EH (cell line): ENCODE results near the gene DYRK3.
"Not testable (repeated sequence)": the region's sequence is repeated elsewhere in the genome, so short reads cannot be mapped to it uniquely, and the experiment has no call there.

Experiments used
- DNase-seq: peaks from one replicate; pipeline ENCODE4 v3.0.0-alpha.2; 2015; ENCODE audit warnings: low read depth

DYRK3 gene

DNA sequence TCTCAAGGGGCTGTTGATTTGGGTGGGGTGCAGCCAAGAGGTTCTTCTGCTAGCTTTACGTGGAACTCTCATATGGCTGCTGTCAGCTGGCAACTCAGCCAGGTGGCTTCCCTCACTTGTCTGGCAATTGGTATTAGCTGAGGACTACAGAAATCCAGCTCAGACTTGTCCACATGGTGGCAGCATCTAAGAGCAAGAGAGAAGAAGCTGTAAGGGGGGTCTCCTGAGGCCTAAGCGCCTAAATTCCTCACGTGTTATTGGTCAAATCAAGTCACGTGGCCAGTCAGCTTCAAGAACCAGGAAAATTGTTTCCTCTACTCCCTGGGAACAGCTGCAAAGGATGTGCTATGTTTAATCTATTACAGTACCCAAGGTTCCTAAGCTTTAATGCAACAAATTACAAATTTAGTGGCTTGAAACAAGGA, 4.2 kb upstream of the DYRK3 start:
- peak; percentile 86 for DNase-seq

DNA sequence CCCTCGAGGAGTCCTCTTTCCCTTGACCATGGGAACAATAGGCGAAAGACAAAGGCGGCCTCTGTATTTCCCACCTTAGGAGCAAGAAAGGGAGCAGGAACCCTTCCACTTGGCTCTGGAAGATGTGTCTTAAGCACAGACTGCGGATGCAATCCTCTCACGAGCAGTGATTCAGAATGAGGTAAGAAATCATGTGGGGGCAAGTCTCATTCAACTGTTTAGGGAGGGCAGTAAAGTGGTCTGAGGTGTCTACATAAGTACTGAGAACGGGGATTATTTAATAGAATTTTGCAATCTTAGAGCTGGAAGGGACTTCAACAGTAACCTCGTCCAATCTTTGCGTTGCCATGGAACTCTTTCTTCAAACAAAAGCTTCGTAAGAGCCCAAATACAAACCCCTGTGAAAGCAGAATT, 1.6 kb upstream of the DYRK3 start:
- DNase-seq = peak; percentile 78

DNA sequence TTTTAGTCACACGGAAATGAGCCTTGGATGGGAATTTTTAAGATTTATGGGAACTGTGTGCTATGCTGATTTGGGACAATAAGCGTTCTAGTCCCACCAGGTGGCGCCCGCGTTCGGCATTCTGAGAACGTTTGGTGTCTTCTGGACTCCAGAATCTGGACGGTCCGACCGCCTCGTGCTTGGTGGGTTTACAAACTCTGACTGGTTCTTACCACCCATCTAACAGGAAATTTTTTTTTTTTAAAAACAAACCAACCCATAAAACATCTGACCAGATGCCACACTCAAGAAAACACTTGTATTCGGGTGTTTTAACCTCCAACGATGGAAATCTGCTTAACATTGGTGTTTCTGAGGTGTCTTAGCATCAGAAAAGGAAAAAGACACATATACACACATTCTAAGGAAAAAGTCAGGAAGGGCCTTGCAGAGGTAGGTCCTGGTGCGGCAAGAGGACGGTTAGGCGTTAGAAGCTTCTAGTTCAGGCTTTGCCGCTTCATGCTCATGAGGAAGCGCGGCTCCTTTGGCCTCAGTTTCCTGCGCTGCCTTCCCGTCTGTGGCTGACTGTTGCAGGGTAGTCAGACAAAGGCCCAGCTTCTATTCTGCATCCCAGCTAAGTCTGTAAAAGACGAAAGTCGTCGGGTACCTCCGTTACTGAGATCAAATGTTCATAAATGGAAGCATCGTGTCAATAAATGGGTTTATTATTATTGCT, 814 bp upstream of the DYRK3 start:
- DNase-seq = peak; percentile 91

DNA sequence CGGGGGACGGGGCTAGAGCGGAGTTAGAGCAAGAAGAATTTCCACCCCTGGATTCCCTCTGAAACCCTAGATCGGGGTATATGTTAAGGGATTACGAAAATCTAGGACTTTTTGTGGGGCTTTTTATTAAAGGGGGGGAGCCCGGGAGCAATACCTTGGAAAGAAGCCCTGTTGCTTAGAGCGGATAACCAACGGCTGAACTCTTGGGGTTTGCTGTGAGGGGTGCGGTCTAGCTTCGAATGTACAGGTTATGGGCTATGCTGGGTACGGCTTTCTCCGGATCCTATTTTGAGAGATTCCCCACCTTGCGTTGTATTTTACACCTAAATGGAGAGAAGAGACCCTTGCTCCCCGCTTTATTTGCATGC, 626 bp downstream of the DYRK3 start:
- DNase-seq = peak; percentile 20

DNA sequence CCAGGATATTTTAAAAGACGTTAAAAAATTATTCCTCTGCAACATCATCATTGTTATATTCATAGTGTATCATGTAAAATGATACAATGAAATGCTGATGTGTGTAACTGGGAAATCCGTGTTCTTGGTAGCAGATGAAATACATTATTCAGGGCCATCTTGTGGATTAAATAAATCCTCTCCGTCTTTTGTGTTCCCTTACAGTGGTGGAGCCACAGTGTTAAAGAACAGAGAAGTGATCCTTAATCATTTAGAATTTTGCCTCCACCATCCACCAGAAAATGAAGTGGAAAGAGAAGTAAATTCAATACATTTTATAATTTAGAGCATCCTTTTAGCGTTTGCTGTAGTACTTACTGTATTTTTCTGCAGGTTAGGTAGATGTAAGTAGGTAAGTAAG, 1.3 kb downstream of the DYRK3 start:
- DNase-seq = peak; percentile 9

DNA sequence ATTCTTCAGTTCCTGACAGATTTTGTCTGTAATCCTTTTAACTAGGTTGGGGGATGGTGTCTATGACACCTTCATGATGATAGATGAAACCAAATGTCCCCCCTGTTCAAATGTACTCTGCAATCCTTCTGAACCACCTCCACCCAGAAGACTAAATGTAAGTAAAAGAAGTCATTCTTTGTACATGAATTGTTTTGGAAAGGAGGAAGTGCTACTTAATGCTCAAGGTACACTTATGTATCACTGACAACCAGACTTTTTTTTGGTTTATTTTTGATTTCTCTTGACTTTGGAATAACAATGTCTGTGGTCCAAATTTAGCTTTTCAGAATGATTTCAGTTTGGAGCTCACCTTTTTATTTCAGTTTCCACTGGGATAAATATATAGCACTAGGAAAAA, 2.3 kb downstream of the DYRK3 start:
- no peak for DNase-seq

DNA sequence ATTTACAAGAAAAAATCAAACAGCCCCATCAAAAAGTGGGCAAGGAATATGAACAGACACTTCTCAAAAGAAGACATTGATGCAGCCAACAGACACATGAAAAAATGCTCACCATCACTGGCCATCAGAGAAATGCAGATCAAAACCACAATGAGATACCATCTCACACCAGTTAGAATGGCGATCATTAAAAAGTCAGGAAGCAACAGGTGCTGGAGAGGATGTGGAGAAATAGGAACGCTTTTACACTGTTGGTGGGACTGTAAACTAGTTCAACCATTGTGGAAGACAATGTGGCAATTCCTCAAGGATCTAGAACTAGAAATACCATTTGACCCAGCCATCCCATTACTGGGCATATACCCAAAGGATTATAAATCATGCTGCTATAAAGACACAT, 6.7 kb downstream of the DYRK3 start:
- not testable (repeated sequence) for DNase-seq

DNA sequence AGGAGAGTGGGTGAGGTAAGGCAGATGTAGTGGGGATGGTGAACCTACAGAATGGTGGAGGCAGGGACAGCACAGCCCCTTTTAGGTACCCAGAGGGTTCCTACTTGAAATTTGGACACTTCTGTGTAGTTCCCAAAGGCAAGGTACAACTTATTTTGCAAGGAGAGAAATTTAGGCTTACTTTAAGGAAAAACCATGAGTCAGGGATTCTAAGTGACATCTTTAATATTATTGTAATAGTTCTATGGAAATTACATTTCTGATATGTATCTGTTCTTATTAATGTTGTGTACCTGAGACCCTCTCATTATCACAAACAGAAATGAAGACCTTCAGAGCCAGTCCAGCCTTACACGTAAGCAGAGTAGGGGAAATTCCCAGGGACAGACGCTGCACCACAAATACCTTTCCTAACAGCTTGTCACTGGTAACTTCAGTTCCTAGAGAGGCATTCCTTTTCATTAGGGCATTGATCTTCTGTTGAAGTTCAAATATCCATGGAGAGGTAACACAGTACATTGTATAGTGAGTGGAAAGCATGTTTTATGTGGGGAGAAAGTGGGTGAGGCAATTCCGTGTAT, 7.9 kb downstream of the DYRK3 start:
- no peak for DNase-seq

DNA sequence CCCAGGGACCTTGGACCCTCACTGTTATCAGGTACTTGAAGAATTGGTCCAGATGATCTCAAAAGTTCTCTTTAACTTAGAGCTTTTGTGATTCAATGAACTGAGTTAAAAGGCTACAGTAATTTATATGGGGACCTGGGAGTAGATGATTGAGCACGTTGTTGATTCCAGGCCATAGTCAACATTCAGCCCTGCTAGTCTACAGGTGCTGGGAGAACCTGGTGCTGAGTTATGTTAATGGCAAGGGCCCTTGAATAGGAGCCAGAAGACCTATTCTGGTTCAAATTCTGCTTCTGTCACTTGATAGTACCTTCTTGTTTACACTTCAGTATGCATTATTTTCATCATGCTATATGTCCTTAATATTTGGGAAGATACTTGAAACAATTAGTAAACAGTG, 11.2 kb downstream of the DYRK3 start:
- DNase-seq = no peak

DNA sequence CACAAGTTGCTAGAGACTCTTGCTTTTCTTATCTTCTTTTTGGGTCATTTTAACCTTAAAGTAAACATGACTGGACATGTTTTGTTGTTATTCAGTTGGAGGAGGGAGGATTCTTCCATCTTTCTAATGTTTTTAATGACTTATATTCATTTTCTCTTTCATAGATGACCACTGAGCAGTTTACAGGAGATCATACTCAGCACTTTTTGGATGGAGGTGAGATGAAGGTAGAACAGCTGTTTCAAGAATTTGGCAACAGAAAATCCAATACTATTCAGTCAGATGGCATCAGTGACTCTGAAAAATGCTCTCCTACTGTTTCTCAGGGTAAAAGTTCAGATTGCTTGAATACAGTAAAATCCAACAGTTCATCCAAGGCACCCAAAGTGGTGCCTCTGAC, 11.9 kb downstream of the DYRK3 start:
- no peak for DNase-seq

DNA sequence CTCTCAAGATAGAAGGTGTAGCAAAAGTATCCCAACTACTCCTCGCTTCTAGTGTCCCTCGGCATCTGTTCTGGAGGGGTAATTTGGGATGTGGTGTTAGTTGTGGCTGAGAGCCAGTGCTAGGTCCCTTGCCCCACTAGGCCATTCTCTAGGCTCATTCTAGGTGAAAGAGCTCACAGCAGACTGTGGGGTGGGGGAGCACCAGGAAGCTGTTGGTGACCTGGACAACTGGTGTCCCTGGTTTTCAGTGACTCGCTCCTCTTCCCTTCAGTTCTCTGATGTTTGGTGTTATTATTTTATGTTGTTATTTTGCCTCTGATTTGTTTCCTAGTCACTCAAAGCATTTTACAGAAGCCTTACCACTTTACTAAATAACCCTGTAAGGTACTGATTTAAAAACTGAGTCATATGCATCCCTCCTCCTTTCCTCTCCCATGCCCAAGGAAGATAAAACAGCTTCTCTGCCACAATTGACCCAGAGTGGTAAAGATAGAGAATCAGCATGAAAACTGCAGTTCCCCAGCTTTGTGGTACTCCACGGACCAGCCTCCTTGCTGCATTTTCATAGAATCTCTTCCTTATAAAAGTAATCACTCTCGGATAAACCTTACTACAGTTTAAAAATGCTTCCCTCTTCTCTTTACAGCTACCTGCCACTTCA, 14.1 kb downstream of the DYRK3 start:
- no peak for DNase-seq

DNA sequence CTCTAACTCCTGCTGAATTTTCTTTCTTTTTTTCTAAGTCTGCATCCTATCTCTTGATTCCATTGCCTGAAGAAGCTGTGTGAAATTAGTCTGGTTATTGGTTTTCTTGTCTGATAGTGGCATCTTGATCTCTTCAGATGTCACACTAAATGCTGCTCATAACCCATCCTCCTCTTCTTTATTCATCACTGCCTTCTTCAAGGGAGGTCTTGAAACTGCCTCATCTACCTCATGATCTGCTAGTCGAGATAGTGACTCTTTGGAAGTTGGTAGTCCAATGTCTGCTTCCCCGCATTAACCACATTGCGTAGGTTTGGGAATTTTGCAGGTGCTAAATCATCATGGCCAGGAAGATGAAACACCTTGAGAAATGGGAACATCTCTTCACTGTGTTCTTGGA, 15.7 kb downstream of the DYRK3 start:
- DNase-seq = no peak

DNA sequence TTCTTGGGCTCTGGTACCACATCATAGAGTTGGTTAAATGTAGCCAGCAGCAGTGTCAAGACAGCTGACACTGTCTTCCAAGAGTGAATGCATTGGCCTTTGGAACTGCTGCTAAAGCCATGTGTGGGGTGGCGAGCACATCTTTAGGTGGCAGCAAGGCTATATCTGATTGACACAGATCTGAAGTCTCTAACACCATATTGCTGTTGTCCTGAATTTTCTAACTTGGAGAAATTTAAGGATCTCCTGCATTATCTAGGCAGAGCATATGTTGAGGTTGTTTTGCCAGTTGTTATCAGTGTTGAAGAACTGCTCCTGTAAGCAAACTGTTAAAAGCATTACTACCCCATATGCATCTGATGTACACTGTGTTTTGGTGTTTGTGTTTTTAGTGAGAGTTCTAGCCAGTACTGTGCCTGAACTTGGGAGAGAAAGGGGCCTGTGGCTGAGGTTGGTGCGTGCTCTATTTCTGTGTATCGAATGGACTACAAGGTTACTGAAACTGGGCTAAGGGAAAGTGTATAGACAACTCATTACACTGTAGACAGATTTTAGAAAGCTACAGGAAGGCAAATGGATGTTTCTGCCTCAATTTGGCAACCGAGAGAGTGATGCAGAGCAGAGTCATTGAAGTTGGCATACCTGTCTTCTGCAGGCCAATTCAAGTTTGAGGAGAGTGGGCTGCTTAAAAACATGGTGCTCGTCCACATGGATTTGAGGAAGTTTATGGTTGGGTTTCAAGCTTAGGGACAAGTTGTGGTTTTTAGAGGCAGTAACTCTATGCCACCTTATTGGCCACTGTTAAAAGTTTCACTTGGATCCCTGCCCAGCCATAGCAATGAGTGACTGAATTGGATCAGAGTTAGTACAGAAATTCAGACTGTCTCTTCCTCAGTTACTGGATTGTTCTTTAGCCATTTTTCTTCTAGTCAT, 16.9 kb downstream of the DYRK3 start:
- DNase-seq = peak; percentile 45

DNA sequence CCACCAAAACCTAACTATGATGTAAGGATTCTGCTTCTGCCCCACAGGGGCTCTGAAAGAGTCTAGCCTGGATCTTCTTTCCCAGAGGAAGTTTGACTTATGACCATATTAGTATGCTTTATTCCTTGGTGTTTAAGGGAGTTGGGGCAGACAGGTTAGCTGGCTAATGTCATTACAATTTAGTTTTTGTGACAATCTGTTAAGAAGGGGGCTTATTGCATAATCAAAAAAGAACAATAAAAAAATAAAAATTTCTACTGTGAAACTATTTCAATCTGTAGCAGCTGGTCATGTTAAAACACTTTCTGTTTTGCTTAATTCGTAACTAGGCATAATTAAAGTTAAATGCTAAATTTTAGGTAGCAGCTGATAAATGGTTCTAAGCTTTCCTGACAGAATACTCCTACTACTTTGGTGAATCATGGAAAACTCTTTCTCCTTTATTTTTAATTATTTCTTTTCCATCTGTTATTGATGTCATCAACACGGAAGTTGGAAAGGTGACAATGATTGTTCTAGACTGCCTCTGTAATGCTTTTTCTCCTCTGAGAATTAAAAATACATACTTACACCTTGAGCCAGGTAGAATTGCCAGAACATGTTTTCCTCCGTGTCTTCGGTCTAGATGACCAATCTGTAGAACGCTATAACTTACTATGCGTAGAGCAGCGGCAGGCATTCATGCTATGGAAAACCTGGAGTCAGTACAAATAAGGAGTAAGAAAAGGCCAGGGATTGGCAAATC, 18.6 kb downstream of the DYRK3 start:
- no peak for DNase-seq

DNA sequence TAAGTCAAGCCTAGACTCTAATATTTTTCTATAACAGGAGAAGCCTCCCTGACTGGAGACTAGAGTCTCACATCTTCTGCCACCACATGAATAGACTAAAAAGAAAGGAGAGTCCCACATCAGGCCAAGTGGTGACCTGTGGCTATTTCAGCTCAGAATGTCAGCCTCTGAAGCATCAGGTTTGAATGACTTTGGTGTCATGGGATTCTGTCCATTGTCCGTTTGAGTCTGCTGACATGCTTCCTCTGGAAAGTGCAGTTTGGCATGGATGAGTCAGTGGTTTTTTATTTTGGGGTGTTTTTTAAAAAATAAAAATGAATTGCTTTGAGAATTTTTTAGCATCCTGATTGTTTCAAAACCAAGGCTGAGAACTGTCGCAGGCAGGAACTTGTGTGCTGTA, 19.5 kb downstream of the DYRK3 start:
- DNase-seq = no peak

DNA sequence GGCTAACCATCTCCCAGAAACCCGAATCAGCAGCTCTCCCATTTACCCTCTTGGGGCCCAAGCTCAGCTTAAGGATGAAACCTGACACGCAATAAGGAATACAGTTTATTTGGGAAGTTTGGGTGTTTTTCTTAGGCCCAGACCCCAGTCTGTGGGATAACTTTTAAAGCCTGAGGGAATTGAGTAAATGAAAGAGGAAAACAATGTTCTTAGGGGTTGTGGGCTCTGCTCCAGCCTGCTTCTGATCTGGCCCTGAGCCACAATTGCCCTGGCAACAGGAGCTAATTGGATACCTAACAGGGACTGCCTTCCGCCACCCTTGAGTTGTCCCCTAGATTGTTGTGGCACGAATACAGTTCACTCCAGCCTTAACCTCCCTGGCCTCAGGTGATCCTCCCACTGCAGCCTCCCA, 20.1 kb downstream of the DYRK3 start:
- no peak for DNase-seq

DNA sequence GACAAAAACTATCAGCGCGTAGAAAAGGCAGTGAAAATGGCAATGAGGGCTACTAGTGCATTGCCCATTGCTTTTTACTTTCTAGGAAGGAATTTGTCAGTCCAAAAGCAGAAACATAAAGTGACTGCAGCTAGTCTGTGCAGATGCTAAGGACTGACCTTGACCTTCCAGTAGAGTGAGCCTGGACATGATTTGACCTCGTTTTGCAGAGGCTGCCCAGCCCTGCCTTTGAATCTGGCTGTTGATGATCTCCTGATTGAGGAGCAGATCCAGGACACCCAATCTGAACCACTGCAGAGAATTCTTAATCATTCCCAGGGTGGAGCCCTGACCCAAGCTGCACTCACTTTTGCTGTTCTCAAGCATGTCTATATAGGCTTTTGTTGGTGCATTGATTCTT, 21.6 kb downstream of the DYRK3 start:
- no peak for DNase-seq

DNA sequence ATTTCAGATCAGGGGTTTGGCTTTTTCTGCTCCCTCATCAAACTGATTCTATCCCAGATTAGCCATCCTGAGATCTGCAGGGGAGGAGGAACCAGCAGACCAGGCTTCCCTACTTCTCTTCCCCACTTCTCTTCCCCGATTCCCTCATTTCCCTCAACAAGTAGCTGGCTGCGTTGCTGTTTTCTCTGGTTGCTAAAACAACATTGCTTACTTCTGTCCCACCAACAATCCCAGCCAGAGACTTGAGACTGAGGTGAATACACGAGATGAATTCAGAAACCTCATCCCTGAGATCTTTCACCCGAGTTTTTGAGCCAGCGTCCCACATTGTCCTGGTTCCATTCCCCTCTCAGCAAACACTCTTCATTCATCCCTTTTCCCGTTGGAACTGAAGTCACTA, 22.4 kb downstream of the DYRK3 start:
- no peak for DNase-seq

DNA sequence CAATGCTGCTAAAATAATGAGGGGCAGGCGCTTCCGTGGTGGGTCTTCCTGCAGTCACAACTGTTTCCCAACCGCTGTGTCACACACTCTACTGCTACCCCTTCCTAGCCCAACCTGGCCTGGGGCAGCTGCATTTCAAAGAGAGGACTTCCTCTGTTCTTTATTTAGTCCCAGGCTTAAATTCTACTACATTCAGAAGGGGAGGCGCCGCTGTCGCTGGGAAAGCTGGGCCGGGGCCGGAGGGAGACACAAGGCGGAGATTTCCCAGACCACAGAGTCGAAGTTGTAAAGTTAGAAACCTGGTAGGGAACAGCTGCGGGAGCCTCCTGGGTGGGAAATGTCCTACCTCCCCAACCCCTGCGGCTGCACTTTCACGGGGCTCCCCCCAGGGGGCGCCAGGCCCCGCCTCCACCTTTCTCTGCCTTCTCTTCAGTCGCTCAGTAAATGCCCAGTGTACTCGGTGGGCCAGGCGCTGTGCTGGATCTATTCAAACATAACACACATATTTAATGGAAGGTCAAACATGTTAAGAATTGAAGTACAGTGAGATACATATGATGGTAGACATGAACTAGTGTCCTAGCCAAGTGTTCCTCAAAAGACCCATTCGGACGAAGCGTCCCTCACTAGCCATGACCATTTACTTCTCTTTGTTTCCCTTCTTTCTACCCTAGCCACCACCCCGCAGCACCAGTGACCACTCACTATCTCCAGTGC, 23.1 kb downstream of the DYRK3 start:
- DNase-seq = peak; percentile 33

DNA sequence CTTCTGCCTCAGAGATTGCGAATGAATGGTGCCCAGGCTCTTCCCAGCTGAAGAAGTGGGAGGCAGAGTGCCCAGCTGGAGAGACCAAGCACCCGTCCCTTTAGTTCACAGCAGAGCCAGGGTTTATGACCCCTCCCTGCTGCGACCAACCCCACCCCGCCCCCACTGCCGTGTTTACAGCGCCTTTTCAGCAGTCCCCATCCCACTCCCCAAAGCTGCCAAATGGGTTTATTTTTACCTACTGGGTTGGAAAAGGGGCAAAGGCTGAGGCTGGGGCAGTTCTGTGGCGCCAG, 23.6 kb downstream of the DYRK3 start:
- no peak for DNase-seq

DNA sequence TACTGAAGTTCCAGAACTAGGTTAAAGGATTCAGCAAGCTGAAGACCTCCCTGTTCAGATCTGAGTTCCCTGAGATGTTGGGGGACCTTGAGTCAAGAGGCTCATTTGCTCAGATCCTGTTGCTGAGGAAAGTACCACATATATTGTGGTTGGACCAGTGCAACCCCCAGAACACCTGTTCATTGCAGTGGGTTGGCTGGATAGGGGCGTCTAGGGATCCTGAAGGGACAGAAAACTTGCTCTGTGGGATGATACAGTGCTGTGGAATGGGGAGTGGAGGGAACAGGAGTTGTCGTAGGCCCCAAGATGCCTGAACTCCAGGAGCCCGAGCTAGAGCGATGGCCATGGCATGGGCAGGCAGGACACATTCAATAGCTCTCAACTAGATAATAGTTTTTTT, 24.8 kb downstream of the DYRK3 start:
- DNase-seq = no peak
